Choroid plexus epithelial cell (primary cell): Measurements from ENCODE around the gene CLPSL1.
A peak's percentile ranks its signal among the peaks of the same experiment; 100 is the strongest.

Source experiments
- DNase-seq: peaks from one replicate; pipeline ENCODE4 v3.0.0-alpha.2; 2010; ENCODE audit warnings: low read depth
- H3K4me3 ChIP-seq: 2 replicates; pipeline ENCODE4 v1.5.1; 2011; ENCODE audit warnings: low read depth, mild to moderate bottlenecking, control low read depth, low read length, moderate library complexity
- TF ChIP-seq, protein P1 (sequence below): conservative IDR thresholded peaks from 2 replicates; pipeline ENCODE4 v1.5.1; 2011; ENCODE audit warnings: low read depth, mild to moderate bottlenecking, control low read depth, inconsistent platforms, low read length, moderate library complexity

CLPSL1 gene

DNA sequence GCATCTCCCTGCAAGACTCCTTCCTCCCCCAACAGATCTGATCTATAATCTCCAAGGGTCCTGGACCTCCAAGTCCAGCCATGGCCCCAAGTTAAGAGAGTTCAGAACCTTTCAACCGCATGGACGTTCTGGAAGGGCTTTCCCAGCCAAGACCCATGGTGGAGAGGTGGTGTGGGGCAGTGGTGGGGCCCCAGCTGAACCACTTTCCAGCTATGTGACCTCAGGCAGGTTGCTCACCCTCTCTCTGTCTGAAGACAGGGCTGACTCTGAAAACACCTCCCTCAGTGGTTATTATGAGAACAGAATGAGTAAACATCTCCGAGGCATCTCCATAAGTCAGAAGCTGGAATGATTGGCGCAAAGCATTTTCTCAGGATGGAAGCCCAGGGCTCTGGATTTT, 15.4 kb downstream of the CLPSL1 start:
- no peak for DNase-seq
- TF ChIP-seq, protein P1, sequence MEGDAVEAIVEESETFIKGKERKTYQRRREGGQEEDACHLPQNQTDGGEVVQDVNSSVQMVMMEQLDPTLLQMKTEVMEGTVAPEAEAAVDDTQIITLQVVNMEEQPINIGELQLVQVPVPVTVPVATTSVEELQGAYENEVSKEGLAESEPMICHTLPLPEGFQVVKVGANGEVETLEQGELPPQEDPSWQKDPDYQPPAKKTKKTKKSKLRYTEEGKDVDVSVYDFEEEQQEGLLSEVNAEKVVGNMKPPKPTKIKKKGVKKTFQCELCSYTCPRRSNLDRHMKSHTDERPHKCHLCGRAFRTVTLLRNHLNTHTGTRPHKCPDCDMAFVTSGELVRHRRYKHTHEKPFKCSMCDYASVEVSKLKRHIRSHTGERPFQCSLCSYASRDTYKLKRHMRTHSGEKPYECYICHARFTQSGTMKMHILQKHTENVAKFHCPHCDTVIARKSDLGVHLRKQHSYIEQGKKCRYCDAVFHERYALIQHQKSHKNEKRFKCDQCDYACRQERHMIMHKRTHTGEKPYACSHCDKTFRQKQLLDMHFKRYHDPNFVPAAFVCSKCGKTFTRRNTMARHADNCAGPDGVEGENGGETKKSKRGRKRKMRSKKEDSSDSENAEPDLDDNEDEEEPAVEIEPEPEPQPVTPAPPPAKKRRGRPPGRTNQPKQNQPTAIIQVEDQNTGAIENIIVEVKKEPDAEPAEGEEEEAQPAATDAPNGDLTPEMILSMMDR = no peak
- no peak overlapping the region for H3K4me3 ChIP-seq

DNA sequence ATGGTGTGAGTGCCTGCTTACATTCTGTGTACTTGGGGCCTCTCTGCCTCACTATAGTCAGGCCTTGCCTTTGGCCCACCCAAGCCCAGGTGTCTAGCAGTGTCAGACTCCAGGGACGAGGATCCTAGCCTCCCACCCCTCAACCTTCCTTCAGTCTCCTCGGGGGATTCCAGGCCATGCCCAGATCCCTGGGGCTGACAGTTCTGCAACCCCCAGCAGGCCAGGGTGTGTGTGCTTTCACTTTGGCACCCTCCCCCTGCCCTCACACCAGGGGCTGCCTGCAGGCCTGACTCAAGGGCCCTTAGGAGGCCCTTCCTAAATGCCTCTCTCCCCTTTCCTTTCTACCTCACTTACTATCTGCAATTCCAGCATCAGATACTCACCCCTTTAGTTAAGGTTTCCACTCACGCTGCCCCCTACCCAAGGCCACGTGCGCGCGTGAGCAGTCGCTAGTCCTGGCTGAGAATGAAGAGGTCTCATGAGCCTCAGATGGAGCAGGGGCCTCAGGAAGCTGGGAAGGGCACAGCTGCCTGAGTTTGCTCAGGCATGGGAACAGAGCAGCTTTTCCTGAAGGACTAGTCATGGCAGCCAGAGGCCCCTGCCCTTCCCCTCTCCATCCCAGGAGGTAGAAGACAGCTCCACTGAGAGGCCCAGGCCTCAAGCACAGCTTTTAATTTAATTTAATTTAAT, 17.2 kb downstream of the CLPSL1 start:
- H3K4me3 ChIP-seq = no peak overlapping the region
- DNase-seq = no peak

DNA sequence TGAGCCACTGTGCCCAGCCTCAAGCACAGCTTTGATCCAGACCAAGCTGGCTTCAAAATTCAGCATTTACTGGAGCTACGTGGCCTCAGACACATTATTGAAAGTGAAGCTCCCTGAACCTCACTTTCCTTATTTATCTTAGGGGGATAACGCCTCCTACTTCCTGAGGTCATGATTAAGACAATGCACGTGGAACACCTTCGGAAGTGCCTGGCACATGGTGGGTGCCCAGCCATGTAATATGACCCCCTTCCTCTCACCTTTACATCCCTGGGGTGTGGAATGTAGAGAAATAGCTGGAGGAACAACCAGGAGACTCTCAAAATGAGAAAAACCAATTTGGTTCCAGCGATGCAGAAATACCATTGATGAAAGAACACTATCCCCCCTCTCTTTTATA, 17.9 kb downstream of the CLPSL1 start:
- no peak for DNase-seq
- TF ChIP-seq, protein P1 = no peak
- H3K4me3 ChIP-seq = no peak overlapping the region

More for the DNA sequence above, 17.2 kb downstream of the CLPSL1 start:
- TF ChIP-seq, protein P1 = no peak

DNA sequence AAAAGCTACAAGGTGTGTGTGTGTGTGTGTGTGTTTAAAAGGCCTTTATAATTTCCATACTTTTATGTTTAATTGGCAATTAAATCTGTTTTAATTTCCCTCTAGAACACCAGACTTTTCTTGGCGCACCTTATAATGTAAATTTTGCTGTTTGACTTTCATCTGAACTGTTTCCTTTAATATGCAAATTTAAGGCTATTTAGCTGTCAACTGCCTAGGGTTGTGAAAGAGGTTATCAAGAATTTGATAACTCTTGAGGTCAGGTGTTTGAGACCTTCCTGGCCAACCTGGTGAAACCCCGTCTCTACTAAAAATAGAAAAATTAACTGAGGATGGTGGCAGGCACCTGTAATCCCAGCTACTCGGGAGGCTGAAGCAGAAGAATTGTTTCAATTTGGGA, 20.3 kb downstream of the CLPSL1 start:
- no peak overlapping the region for H3K4me3 ChIP-seq
- DNase-seq = no peak
- TF ChIP-seq, protein P1 = no peak

DNA sequence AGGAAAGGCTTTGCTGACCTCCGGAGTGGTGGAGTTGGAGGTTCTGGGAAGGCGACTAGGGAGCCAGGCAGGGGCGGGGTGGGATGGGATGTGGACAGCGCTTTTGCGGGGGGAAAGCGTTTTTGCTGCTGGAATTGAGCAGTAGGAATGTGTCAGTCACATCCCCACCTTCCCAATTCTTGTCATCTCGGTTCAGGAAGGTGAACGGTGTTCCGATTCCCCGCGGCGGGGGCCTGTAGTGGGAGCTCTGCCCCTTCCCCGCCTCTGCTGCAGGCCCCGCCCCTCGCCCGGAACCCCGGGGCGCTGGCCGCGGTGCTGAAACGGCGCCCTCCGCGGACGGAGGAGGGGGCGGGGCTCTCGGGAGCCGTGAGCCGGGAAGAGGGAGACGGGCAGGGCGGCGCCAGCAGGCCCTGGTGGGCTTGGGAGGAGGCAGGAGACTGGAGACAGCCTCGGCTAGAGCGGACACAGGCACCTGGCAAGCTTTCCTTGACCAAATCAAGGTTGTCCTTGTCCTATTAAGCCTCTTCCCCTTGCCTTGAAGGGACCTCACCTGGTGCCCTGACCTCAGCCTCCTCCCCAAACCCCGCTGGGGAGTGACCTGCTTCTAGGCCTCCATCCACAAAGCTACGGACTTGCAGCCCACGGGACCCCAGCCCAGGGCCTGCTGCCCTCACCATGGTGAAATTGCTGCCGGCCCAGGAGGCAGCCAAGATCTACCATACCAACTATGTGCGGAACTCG, 24.3 kb downstream of the CLPSL1 start, which contains the start of gene LHFPL5:
TSS of gene LHFPL5 (plus strand) at position 357 of the 741 bp plus-strand sequence. CDS start at position 676, 319 bp downstream.
- peak; percentile 26 for DNase-seq
- TF ChIP-seq, protein P1 = no peak
- H3K4me3 ChIP-seq = peak within 1 kb of the TSS; percentile 19

DNA sequence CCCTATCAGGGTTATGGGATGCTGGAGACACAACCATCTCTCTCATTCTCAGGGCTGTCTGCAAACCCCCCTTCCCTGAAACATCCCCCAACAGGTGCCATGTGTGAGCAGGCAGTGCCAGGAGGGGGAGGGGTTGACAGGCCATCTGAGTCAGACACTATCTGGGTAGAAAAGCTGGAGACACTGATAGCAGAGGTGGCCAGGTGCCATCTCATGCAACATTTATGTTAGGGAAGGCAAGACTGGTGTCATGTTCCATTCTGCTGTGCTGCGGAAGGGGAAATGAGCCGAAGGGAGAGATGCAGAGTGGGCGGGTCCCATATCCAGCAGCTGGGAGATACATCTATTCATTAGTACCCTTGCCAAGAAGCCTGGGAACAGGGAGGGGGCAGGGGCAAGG, 27.9 kb downstream of the CLPSL1 start:
- no peak for DNase-seq
- TF ChIP-seq, protein P1 = no peak
- H3K4me3 ChIP-seq = no peak overlapping the region
